Measurements from ENCODE around the gene F2R. TPM values are rescaled to one million over a fixed set of nuclear protein-coding genes. Genes with fewer than 3 reads are reported as not detected.

The F2R gene
- total RNA-seq (2016; rRNA removed; fragmentation: Illumina TruSeq; extraction: Trizol) (4.6 and 8.3 TPM in 2 replicates), polyA plus RNA-seq (2011; rRNA removed) (12.3 and 13.6 TPM in 2 replicates), polyA minus RNA-seq (2011; rRNA and poly(A)+ RNA removed; ENCODE audit: low replicate concordance) (1.3 and 28.5 TPM in 2 replicates), Bru-seq, nascent RNA (percentile 56 among the genes with signal in this experiment), BruChase-seq, experiment 1, labeled RNA remaining after a 6-hour chase (percentile 77 among the genes with signal in this experiment), BruChase-seq, experiment 2, labeled RNA remaining after a 2-hour chase (percentile 61 among the genes with signal in this experiment)
- total RNA-seq (2016; cell fraction: cytosol; rRNA removed; fragmentation: Illumina TruSeq; extraction: Trizol; ENCODE audit: low read depth) = 0.40 and 0.97 TPM in 2 replicates
- 5.0 and 8.5 TPM in 2 replicates for total RNA-seq (2016; cell fraction: insoluble cytoplasmic fraction; rRNA removed; fragmentation: Illumina TruSeq; extraction: Trizol)
- total RNA-seq (2016; cell fraction: membrane; rRNA removed; fragmentation: Illumina TruSeq; extraction: Trizol) = 3.6 and 3.7 TPM in 2 replicates
- total RNA-seq (2016; cell fraction: nucleus; rRNA removed; fragmentation: Illumina TruSeq; extraction: Trizol) = 9.1 and 9.6 TPM in 2 replicates
- 10.7 and 16.3 TPM in 2 replicates for polyA plus RNA-seq (2011; cell fraction: cytosol; rRNA removed)
- 2.4 and 3.8 TPM in 2 replicates for polyA plus RNA-seq (2011; cell fraction: nucleus; rRNA removed)
- 5.7 and 5.9 TPM in 2 replicates for polyA plus RNA-seq (2012)
- polyA plus RNA-seq (2016; cell fraction: cytosol; fragmentation: Illumina TruSeq; extraction: Trizol; ENCODE audit: low read depth) = 0.66 and 0.90 TPM in 2 replicates
- polyA plus RNA-seq (2016; cell fraction: insoluble cytoplasmic fraction; fragmentation: Illumina TruSeq; extraction: Trizol; ENCODE audit: low read depth) = 5.5 and 5.8 TPM in 2 replicates
- polyA plus RNA-seq (2016; cell fraction: membrane; fragmentation: Illumina TruSeq; extraction: Trizol; ENCODE audit: low read depth) = 1.6 and 2.1 TPM in 2 replicates
- polyA plus RNA-seq (2016; cell fraction: nucleus; fragmentation: Illumina TruSeq; extraction: Trizol; ENCODE audit: insufficient read depth, low read depth) = 10.9 and 12.9 TPM in 2 replicates
- polyA minus RNA-seq (2011; cell fraction: cytosol; rRNA and poly(A)+ RNA removed) = 8.1 and 10.8 TPM in 2 replicates
- 4.8 and 6.0 TPM in 2 replicates for polyA minus RNA-seq (2011; cell fraction: nucleus; rRNA and poly(A)+ RNA removed)
- long read RNA-seq, experiment 1, transcript F2R-201 (2 exons, 3,821 nt) = major isoform, 9 of 10 reads
- long read RNA-seq, experiment 1, partial matches to known transcripts = 0 of 10 reads
- long read RNA-seq, experiment 1, other reads (novel, unspliced or antisense) = 1 of 10 reads
- long read RNA-seq, experiment 2, partial matches to known transcripts = 14 of 19 reads
- long read RNA-seq, experiment 2, other reads (novel, unspliced or antisense) = 0 of 19 reads

GRCh38 chr5:76715736-76716455 lies at the start of gene F2R:
F2R (plus strand) TSS chr5:76716126; CDS start chr5:76716308, 182 bp downstream.
- POLR2A ChIA-PET = no interaction called here
- H4K20me1 ChIP-seq (ENCODE audit: insufficient read depth, low read length) = no peaks in the 10 kb centered on the region
- peak; percentile 24 for DNase-seq (ENCODE audit: low spot score)
- no peak within 1 kb of the TSS for H3K27ac ChIP-seq (ENCODE audit: extremely low read length, insufficient read depth, low read length)
- BruUV-seq (replicated peaks) = no TSS peak
- CTCF ChIA-PET (ENCODE audit: low intra/inter-chr PET ratio, low total read pairs) = interaction anchor here (1.8 to 2.1 kb wide), 2 partner anchors 58 to 59 kb away, joined by 7 to 11 read pairs; no protein-coding TSS in a partner anchor
- intact Hi-C loops (cut with micrococcal nuclease; ENCODE audit: unreplicated experiment) = loop anchor here (1.0 to 5.0 kb wide), 2 partner anchors 36 to 58 kb away; no protein-coding TSS in a partner anchor
- no peak within 1 kb of the TSS for H2AFZ ChIP-seq (ENCODE audit: low read length)
- peak; percentile 92 for ATAC-seq
- peak within 1 kb of the TSS; percentile 84 to 86 (median 86) for H3K4me3 ChIP-seq (replicated peaks in 1 of 3; ENCODE audit: insufficient read depth in 1 of 3, low read depth in 2 of 3, low read length in 3 of 3)
- no peaks in the 10 kb centered on the region for H3K27me3 ChIP-seq (ENCODE audit: control insufficient read depth in 1 of 2, insufficient read depth in 2 of 2, low read length in 2 of 2)
- no peaks in the 10 kb centered on the region for H3K9me3 ChIP-seq (ENCODE audit: low read length)
- peaks cover 27% of the 10 kb centered on the region for H3K4me1 ChIP-seq (ENCODE audit: insufficient read depth, low read length)
- WGBS (ENCODE audit: low lambda C conversion rate) = 2% methylated on average over 10 of the region's 82 CpGs
- H3K4me2 ChIP-seq (ENCODE audit: low read depth, low read length) = peak within 1 kb of the TSS; percentile 97
- H3K9ac ChIP-seq (ENCODE audit: insufficient read depth, low read depth, low read length) = peak within 1 kb of the TSS; percentile 68
- in situ Hi-C loops (cut with HindIII; ENCODE audit: extremely low pct_ligation_motif_present, low pct_unique_long_range_greater_than_20kb) = loop anchor here (5.0 kb wide), 1 partner anchor 61 kb away; no protein-coding TSS in a partner anchor
- H3K36me3 ChIP-seq (replicated peaks in 1 of 2; ENCODE audit: control insufficient read depth in 1 of 2, insufficient read depth in 2 of 2, low read length in 2 of 2) = no peaks in the 10 kb centered on the region
- H3K79me2 ChIP-seq (ENCODE audit: insufficient read depth, low read length) = no peaks in the 10 kb centered on the region
- FAIRE-seq = no peak
- TF ChIP-seq ZNF883 (CRISPR knock-in tag; IDR thresholded peaks at IDR 0.05; ENCODE audit: not compliant biosample characterization) = no peak
- TF ChIP-seq ZNF691 (CRISPR knock-in tag; IDR thresholded peaks at IDR 0.05; ENCODE audit: borderline replicate concordance, low read depth) = peak; percentile 46; the same call in 1 of the 2 replicates
- no peak for TF ChIP-seq NFYB (CRISPR knock-in tag; IDR thresholded peaks at IDR 0.05)
- TF ChIP-seq, protein P1, sequence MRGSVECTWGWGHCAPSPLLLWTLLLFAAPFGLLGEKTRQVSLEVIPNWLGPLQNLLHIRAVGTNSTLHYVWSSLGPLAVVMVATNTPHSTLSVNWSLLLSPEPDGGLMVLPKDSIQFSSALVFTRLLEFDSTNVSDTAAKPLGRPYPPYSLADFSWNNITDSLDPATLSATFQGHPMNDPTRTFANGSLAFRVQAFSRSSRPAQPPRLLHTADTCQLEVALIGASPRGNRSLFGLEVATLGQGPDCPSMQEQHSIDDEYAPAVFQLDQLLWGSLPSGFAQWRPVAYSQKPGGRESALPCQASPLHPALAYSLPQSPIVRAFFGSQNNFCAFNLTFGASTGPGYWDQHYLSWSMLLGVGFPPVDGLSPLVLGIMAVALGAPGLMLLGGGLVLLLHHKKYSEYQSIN (CRISPR knock-in tag; IDR thresholded peaks at IDR 0.05; ENCODE audit: borderline replicate concordance) = no peak
- TF ChIP-seq ZBTB7A (CRISPR knock-in tag; IDR thresholded peaks at IDR 0.05) = peak; percentile 86; the same call in 1 of the 2 replicates
- no peak for TF ChIP-seq GRHL1 (CRISPR knock-in tag; conservative IDR thresholded peaks at IDR 0.05)
- TF ChIP-seq KDM2A (CRISPR knock-in tag; IDR thresholded peaks at IDR 0.05; ENCODE audit: borderline replicate concordance, low read depth) = peak; percentile 70; the same call in 1 of the 2 replicates
- TF ChIP-seq ZMYM2 (CRISPR knock-in tag; IDR thresholded peaks at IDR 0.05) = no peak
- TF ChIP-seq ZNF777 (CRISPR knock-in tag; IDR thresholded peaks at IDR 0.05) = peak; percentile 85
- peak; percentile 65; the same call in 1 of the 2 replicates for TF ChIP-seq ZFY (CRISPR knock-in tag; IDR thresholded peaks at IDR 0.05)
- TF ChIP-seq ZNF256 (CRISPR knock-in tag; conservative IDR thresholded peaks at IDR 0.05) = no peak
- 0 out of 2 replicates have a peak, but pooled peaks have one; percentile 9 for TF ChIP-seq ZNF629 (CRISPR knock-in tag; conservative IDR thresholded peaks at IDR 0.05)
- peak; percentile 17; the same call in 1 of the 2 replicates for TF ChIP-seq KAT8 (CRISPR knock-in tag; IDR thresholded peaks at IDR 0.05)
- no peak for TF ChIP-seq MAF1 (CRISPR knock-in tag; IDR thresholded peaks at IDR 0.05; ENCODE audit: borderline replicate concordance)
